ENCODE results near the gene CACNA1G. TPM values are rescaled to one million over a fixed set of nuclear protein-coding genes. Genes with fewer than 3 reads are reported as not detected.

Gene CACNA1G
- total and polyA plus RNA-seq, 2 donors (not counting 3 experiments of a cell fraction or from before 2014, with no cell fraction given) = not detected

DNA sequence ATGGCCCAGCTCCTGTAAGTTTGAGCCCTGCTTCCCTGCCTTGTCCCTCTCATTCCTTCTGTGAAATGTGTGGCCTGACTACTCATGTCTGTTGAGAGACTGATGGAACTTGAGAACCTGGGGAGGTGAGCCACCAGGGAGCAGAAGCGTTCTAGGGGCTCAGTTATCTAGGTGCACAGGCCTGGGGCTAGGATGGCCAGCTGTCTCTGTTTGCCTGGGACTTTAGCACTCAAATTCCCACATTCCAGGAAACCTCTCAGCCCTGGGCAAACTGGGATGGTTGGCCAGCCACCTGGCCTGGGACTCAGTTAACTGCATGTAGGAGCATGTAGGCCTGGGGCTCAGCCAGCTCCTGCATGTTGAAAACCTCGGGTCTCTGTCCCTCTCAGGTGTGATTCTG is 37.3 kb upstream of the CACNA1G start:
- no peak overlapping the region for H3K27ac ChIP-seq (ENCODE audit: insufficient read depth, low read depth, low read length)
- H3K9me3 ChIP-seq (replicated peaks; ENCODE audit: control insufficient read depth, insufficient read depth, low read length) = no peaks in the 10 kb centered on the region
- no peak overlapping the region for H3K4me2 ChIP-seq (ENCODE audit: insufficient read depth, low read length)
- no peak for TF ChIP-seq EZH2 (IDR thresholded peaks at IDR 0.05; ENCODE audit: borderline replicate concordance, low read depth, low read length, severe bottlenecking)
- TF ChIP-seq JUN (IDR thresholded peaks at IDR 0.05; ENCODE audit: borderline replicate concordance, insufficient read depth, insufficient read length, low read depth) = no peak
- no peak for TF ChIP-seq POLR2A (IDR thresholded peaks at IDR 0.05; ENCODE audit: low read depth, low read length)
- TF ChIP-seq, protein P1, sequence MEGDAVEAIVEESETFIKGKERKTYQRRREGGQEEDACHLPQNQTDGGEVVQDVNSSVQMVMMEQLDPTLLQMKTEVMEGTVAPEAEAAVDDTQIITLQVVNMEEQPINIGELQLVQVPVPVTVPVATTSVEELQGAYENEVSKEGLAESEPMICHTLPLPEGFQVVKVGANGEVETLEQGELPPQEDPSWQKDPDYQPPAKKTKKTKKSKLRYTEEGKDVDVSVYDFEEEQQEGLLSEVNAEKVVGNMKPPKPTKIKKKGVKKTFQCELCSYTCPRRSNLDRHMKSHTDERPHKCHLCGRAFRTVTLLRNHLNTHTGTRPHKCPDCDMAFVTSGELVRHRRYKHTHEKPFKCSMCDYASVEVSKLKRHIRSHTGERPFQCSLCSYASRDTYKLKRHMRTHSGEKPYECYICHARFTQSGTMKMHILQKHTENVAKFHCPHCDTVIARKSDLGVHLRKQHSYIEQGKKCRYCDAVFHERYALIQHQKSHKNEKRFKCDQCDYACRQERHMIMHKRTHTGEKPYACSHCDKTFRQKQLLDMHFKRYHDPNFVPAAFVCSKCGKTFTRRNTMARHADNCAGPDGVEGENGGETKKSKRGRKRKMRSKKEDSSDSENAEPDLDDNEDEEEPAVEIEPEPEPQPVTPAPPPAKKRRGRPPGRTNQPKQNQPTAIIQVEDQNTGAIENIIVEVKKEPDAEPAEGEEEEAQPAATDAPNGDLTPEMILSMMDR (IDR thresholded peaks at IDR 0.05; ENCODE audit: extremely low read depth in 1 of 2, insufficient read depth in 1 of 2, low read depth in 1 of 2, low read length in 2 of 2) = no peak
- no peak for TF ChIP-seq GATA2 (IDR thresholded peaks at IDR 0.05; ENCODE audit: insufficient read depth, insufficient read length, low read depth, low read length)
- no peak for TF ChIP-seq FOS (IDR thresholded peaks at IDR 0.05; ENCODE audit: borderline replicate concordance, insufficient read depth, low read length)
- TF ChIP-seq POLR2AphosphoS5 (IDR thresholded peaks at IDR 0.05; ENCODE audit: insufficient read depth, low read depth, low read length) = no peak
- TF ChIP-seq, protein P2, sequence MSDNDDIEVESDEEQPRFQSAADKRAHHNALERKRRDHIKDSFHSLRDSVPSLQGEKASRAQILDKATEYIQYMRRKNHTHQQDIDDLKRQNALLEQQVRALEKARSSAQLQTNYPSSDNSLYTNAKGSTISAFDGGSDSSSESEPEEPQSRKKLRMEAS (IDR thresholded peaks at IDR 0.05; ENCODE audit: insufficient read depth, insufficient read length) = no peak
- no peak for TF ChIP-seq MYC (IDR thresholded peaks at IDR 0.05; ENCODE audit: low read depth, low read length)
- POLR2A ChIA-PET = no interaction called here
- FAIRE-seq = no peak
- peaks cover 0 to 1% of the 10 kb centered on the region in 2 experiments for H3K27me3 ChIP-seq (ENCODE audit: control insufficient read depth in 2 of 2, insufficient read depth in 2 of 2, low read length in 2 of 2)
- CTCF ChIA-PET = no interaction called here
- no TSS peak for BruUV-seq (replicated peaks)
- intact Hi-C loops (cut with micrococcal nuclease) (no loop called here), dilution Hi-C loops (cut with MboI; ENCODE audit: extremely low pct_ligation_motif_present, low sequenced_read_pairs) (no loop called here)
- no peak overlapping the region for H3K4me3 ChIP-seq (replicated peaks in 1 of 3; ENCODE audit: insufficient read depth in 1 of 3, low read depth in 1 of 3, low read length in 3 of 3)
- H3K79me2 ChIP-seq (ENCODE audit: control insufficient read depth, insufficient read depth, low read length) = no peaks in the 10 kb centered on the region
- H4K20me1 ChIP-seq (replicated peaks; ENCODE audit: control insufficient read depth, extremely low read depth, insufficient read depth, low read length) = no peaks in the 10 kb centered on the region
- no peaks in the 10 kb centered on the region for H3K36me3 ChIP-seq (ENCODE audit: control insufficient read depth in 2 of 2, extremely low read depth in 1 of 2, insufficient read depth in 2 of 2, low read length in 2 of 2)
- H3K9me1 ChIP-seq (replicated peaks; ENCODE audit: control insufficient read depth, extremely low read depth, insufficient read depth, low read length) = no peaks in the 10 kb centered on the region
- H3K9ac ChIP-seq (replicated peaks; ENCODE audit: extremely low read depth, insufficient read depth, low read length) = no peak overlapping the region
- no peak overlapping the region for H2AFZ ChIP-seq (ENCODE audit: low read depth, low read length)
- DNase-seq (ENCODE audit: low read depth, low spot score) = no peak
- H3K4me1 ChIP-seq (ENCODE audit: control insufficient read depth, extremely low read depth, insufficient read depth, low read length) = peaks cover 5% of the 10 kb centered on the region

Measured in endothelial cell of umbilical vein (primary cell).